ENCODE measurements around the gene LILRA1.
"Not testable (repeated sequence)": the region's sequence is repeated elsewhere in the genome, so short reads cannot be mapped to it uniquely, and the experiment has no call there.

The LILRA1 gene

GRCh38 chr19:54577334-54577733 lies 16.1 kb upstream of the LILRA1 start:
- no peak for DNase-seq (ENCODE audit: low read depth in 2 of 2)

GRCh38 chr19:54578268-54578667 lies 15.2 kb upstream of the LILRA1 start:
- DNase-seq (ENCODE audit: low read depth in 2 of 2) = not testable (repeated sequence)

DNA sequence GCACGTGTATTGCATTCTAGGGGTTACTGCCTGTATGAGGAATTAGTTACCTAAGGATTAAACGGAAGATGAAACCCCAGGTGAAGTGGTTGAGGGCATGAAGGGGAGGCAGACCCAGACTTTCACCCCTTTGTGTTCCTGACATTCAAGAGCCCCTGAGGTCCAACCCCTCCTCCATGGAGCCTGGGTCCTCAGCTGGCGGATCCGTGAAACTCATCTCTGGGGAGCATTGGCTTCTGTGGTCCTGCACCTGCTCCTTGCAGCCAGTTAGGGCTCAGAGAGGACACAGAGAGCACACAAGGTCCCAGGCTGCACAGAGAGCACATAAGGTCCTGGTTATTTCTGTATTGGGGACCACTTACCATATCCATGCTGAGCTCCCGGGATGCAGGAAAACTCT lies 7.0 kb upstream of the LILRA1 start:
- no peak for DNase-seq (ENCODE audit: low read depth in 2 of 2)

- DNase-seq (ENCODE audit: low read depth in 2 of 2) = no peak
Measured at GRCh38 chr19:54587026-54587425, 6.4 kb upstream of the LILRA1 start.

GRCh38 chr19:54593931-54594626 lies 647 bp downstream of the LILRA1 start:
- not testable (repeated sequence) for DNase-seq (ENCODE audit: low read depth in 2 of 2)

GRCh38 chr19:54594737-54595136 lies 1.3 kb downstream of the LILRA1 start:
- DNase-seq (ENCODE audit: low read depth in 2 of 2) = no peak

GRCh38 chr19:54595680-54596436 lies 2.4 kb downstream of the LILRA1 start:
- DNase-seq (ENCODE audit: low read depth in 2 of 2) = not testable (repeated sequence)

DNA sequence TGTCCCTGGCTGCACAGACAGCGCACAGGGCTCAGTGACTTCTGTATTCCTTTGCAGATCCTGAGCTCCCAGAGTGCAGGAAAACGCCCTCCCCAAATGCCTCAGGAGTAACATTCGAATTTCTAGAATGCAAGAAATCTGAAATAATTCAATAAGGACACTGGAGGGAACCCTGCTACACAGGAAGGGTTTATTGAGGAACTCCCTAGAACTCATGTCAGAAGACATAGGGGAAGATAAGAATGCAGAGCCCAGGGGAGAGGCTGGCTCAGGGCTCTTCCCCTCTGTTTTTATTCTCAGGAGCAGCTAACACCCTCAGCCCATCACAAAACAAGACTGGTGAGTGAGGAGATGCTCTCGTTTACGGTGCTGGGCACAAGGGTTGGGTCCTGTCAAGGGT lies 6.8 kb downstream of the LILRA1 start:
- no peak for DNase-seq (ENCODE audit: low read depth in 2 of 2)

DNA sequence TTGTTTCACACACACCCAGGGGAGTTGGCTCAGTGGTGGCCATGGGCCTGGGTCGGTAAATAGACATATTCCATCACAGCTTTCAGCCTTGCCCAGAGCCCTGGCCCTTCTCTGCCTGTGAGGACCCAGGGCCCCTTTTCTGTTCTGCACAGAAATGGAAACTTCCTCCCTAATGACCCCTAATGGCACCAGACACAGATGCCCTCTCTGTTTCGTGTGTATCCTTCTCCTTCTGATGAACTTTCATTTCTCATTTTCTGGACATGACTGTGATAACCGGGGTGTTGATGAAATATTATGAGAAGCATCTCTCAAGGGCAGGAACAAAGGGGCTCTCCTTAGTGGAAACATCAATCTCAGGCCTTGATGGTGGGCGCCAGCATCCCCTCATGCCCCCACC lies 12.8 kb downstream of the LILRA1 start:
- DNase-seq (ENCODE audit: low read depth in 2 of 2) = no peak

- DNase-seq (ENCODE audit: low read depth in 2 of 2) = no peak
Measured at GRCh38 chr19:54606891-54607784, 13.7 kb downstream of the LILRA1 start.

DNA sequence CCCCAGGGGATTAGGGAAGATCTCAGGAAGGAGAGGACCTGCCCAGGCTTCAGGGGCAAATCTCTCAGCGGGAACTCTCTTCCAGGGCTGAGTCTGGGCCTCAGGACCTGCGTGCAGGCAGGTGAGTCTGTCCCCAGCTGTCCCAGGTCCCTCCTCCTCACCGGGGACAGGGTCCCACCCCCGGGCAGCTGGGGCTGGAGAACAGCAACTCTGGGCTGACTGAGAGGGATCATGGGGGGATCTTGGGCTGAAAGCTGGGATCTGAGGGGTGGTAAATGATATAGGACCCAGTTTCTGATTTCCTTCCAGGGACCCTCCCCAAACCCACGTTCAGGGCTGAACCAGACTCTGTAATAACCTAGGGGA lies 14.3 kb downstream of the LILRA1 start:
- no peak for DNase-seq (ENCODE audit: low read depth in 2 of 2)

- DNase-seq (ENCODE audit: low read depth in 2 of 2) = no peak
Measured at GRCh38 chr19:54608205-54608604, 14.8 kb downstream of the LILRA1 start.

- DNase-seq (ENCODE audit: low read depth in 2 of 2) = no peak
Measured at GRCh38 chr19:54608792-54609191, 15.4 kb downstream of the LILRA1 start.

DNA sequence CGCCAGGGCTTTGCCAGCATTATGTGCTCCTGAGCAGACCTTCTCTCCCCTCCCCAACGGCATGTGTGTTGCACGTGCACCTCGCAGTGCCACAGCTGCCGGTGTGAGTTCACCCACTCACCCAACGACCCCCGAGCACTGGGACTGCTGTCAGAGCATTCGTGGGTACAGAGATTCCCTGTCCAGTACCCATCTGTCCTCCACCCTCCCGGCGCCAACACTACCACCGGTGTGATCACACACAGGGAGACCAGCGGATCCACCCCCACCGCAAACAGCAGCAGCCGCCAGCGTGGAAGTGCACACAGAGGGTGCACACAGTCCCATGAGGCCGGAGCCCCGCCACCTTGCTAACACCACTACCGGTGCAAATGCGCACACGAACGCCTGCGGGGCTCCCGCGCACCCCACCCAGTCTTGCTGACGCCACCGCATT lies 15.9 kb downstream of the LILRA1 start:
- DNase-seq (ENCODE audit: low read depth in 2 of 2) = no peak

DNA sequence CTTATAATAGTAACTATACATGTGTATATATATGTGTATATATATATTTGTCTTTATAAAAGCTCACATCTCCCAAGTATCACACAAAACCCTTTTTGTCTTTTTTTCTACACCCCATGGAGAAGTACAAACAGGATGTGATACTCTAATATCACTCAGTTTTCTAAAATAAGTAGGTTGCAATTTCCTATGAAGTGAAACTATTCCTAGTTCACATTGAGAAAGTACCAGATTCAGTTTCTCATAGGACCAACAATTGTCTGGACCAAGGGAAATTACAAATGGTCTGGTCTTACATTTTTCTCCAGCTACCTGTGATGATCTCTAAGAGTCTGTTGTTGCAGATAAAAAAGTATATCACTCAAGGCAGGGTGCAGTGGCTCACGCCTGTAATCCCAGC lies 19.0 kb downstream of the LILRA1 start:
- no peak for DNase-seq (ENCODE audit: low read depth in 2 of 2)

DNA sequence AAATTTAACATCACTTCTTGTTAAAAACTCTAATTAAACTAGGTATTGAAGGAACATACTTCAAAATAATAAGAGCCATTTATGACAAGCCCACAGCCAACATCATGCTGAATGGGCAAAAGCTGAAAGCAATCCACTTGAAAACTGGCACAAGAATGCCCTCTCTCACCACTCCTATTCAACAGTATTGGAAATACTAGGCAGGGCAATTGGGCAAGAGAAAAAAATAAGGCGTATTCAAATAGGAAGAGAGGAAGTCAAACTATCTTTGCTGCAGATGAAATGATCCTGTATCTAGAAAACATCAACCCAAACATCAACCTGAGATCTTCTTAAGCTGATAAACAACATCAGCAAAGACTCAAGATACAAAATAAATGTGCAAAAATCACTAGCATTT lies 21.3 kb downstream of the LILRA1 start:
- DNase-seq (ENCODE audit: low read depth in 2 of 2) = no peak

DNA sequence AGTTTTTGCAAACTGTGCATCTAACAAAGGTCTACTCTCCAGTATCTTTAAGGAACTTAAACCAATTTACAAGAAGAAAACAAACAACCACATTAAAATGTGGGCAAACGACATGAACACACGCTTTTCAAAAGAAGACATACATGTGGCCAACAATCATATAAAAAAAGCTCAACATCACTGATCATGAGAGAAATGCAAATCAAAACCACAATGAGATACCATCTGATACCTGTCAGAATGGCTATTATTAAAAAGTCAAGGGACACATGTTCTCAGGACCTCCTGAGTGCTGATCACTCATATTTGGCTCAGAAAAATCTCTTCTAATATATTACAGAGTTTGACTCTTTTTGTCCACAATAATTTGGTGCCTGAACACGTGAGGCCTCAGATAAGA lies 22.6 kb downstream of the LILRA1 start:
- no peak for DNase-seq (ENCODE audit: low read depth in 2 of 2)

GRCh38 chr19:54616821-54617560 lies 23.6 kb downstream of the LILRA1 start:
- DNase-seq (ENCODE audit: low read depth in 2 of 2) = no peak

DNA sequence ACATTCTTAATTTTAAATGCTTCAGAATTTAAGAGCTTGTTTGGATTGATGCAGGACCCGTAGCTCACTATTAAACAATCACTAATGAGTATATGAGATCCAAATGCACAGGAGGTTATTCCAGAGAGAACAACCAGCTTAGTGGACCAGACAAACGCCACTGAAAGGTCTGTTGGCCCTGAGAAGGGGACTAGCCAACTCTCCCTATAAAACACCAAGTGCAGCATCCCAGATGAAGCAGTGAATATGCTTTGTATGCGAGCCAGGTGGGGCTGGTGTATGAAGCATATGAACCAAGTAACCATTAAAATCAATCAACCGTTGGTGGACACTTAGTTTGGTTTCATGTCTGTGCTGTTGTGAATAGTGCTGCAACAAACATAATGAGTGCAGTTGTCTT lies 27.0 kb downstream of the LILRA1 start:
- DNase-seq (ENCODE audit: low read depth in 2 of 2) = no peak

DNA sequence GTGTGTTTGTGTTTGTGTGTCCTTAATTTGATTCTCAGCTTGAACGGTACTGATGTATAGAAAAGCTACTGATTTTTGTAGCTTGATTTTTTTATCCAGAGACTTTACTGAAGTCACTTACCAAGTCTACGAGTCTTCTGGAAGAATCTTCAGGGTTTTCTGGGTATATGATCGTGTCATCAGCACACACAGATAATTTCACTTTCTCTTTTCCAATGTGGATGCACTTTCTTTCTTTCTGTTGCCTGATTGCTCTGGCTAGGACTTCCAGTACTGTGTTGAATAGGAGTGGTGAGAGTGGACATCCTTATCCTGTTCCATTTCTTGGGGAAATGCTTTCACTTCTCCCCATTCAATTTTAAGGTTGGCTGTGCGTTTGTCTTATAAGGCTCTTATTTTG lies 29.0 kb downstream of the LILRA1 start:
- DNase-seq (ENCODE audit: low read depth in 2 of 2) = no peak

- not testable (repeated sequence) for DNase-seq (ENCODE audit: low read depth in 2 of 2)
Measured at GRCh38 chr19:54624234-54624633, 30.8 kb downstream of the LILRA1 start.
